Adipocyte (in vitro differentiated cells): Measurements from ENCODE around the gene AHNAK2.
"Not testable (repeated sequence)": the region's sequence is repeated elsewhere in the genome, so short reads cannot be mapped to it uniquely, and the experiment has no call there.

Source experiments
- DNase-seq: peaks from one replicate; pipeline ENCODE4 v3.0.0-alpha.2; 2015; ENCODE audit warnings: low read depth
- H3K27me3 ChIP-seq: replicated peaks from 2 replicates; pipeline ENCODE4 v1.7.0; 2013; ENCODE audit warnings: mild to moderate bottlenecking, low read length, moderate library complexity; ENCODE audit not compliant: control insufficient read depth, insufficient read depth
- H3K36me3 ChIP-seq: 2 replicates; pipeline ENCODE4 v1.7.0; 2013; ENCODE audit warnings: low read length, mild to moderate bottlenecking, moderate library complexity; ENCODE audit not compliant: control insufficient read depth, insufficient read depth, severe bottlenecking
- H3K4me1 ChIP-seq: 2 replicates; pipeline ENCODE4 v1.7.0; 2013; ENCODE audit warnings: mild to moderate bottlenecking, low read length, moderate library complexity; ENCODE audit not compliant: control insufficient read depth, insufficient read depth
- H3K4me3 ChIP-seq: 2 replicates; pipeline ENCODE4 v1.7.0; 2013; ENCODE audit warnings: mild to moderate bottlenecking, low read length, moderate library complexity
- H3K9ac ChIP-seq: 2 replicates; pipeline ENCODE4 v1.7.0; 2013; ENCODE audit warnings: mild to moderate bottlenecking, low read length, moderate library complexity
- H3K9me3 ChIP-seq: 2 replicates; pipeline ENCODE4 v1.7.0; 2013; ENCODE audit warnings: mild to moderate bottlenecking, low read length, moderate library complexity; ENCODE audit not compliant: control insufficient read depth

The AHNAK2 gene

GRCh38 chr14:104977681-104978653, at the start of gene AHNAK2:
Gene AHNAK2, minus strand, starts transcription at chr14:104978374. Its CDS starts 137 bp downstream, at chr14:104978237.
- Histone ChIP-seq H3K4me1 (peaks cover 31% of the 10 kb centered on the region), H3K27me3 (peaks cover 4% of the 10 kb centered on the region), H3K4me3 (peak within 1 kb of the TSS; percentile 78), H3K36me3 (no peaks in the 10 kb centered on the region), H3K9ac (peak within 1 kb of the TSS; percentile 68), H3K9me3 (no peaks in the 10 kb centered on the region)
- peak; percentile 88 for DNase-seq

DNA sequence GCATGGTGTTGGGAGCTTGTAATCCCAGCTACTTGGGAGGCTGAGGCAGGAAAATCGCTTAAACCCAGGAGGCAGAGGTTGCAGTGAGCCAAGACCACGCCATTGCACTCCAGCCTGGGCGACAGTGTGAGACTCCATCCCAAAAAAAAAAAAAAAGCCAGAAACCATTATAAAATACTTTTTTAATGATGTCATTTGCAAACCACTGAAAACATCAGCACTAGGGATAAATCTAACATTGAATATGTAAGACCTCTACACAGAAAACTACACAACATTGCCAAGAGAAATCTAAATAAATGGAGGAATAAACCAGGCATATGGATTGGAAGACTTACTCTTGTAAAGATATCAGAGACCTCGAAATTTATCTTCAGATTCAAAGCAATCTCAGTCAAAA, 49.5 kb upstream of the AHNAK2 start:
- H3K4me3 ChIP-seq, H3K9me3 ChIP-seq, H3K9ac ChIP-seq, H3K36me3 ChIP-seq, H3K27me3 ChIP-seq, DNase-seq: not testable (repeated sequence)
- H3K4me1 ChIP-seq, result peaks cover 30% of the 10 kb centered on the region

DNA sequence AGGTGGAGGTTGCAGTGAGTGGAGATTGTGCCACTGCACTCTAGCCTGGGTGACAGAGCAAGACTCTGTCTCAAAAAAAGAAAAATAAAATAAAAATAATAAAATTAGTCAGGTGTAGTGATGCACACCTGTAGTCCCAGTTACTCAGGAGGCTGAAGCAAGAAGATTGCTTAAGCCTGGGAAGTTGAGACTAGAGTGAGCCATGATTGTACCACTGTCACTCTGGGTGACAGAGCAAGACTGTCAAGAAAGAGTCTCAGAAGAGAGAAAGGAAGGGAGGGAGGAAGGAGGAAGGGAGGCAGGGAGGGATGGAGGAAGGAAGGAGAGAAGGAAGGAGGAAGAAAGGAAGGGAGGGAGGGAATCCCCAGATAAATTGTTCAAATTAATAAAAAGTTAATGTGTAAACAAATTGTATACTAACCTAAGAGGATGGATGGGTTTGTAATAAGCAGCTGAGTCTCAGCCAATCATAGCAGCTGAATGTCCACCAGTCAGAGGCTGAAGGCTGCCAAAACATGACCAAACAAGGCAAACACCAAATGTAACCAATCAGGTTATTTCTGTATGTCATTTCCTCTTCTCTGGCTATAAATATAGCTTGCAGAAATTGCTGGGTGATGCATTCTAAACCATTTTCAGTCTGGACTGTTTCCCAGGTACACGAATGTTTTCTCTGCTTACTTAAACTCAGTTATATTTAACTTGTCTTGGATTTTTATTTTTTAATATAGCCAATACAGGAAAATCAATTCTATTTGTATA, 48.8 kb upstream of the AHNAK2 start:
- Histone ChIP-seq H3K36me3 (no peaks in the 10 kb centered on the region), H3K4me3 (no peak overlapping the region), H3K9ac (no peak overlapping the region), H3K9me3 (no peaks in the 10 kb centered on the region), H3K4me1 (peaks cover 34% of the 10 kb centered on the region), H3K27me3 (no peaks in the 10 kb centered on the region)
- DNase-seq, result no peak

GRCh38 chr14:105026033-105026785, 48.0 kb upstream of the AHNAK2 start:
- no peaks in the 10 kb centered on the region for H3K36me3 ChIP-seq
- H3K4me3 ChIP-seq, result no peak overlapping the region
- H3K9ac ChIP-seq, result no peak overlapping the region
- H3K27me3 ChIP-seq, result no peaks in the 10 kb centered on the region
- H3K9me3 ChIP-seq, result no peaks in the 10 kb centered on the region
- peaks cover 40% of the 10 kb centered on the region for H3K4me1 ChIP-seq
- no peak for DNase-seq

DNA sequence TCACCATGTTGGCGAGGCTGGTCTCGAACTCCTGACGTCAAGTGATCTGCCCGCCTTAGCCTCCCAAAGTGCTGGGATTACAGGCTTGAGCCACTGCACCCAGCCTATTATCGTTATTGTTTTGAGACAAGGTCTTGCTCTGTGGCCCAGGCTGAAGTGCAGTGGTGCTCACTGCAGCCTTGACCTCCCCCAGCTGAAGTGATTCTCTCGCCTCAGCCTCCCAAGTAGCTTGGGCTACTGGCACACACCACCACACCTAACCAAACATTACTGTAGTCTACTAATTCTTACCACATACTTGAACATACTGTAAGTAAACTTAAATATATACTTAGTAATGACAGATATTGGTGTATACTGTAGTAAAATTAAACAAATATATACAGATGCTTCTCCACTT, 47.3 kb upstream of the AHNAK2 start:
- Histone ChIP-seq H3K4me3 (no peak overlapping the region), H3K9me3 (no peaks in the 10 kb centered on the region), H3K9ac (no peak overlapping the region), H3K27me3 (no peaks in the 10 kb centered on the region), H3K4me1 (peaks cover 40% of the 10 kb centered on the region), H3K36me3 (no peaks in the 10 kb centered on the region)
- no peak for DNase-seq

DNA sequence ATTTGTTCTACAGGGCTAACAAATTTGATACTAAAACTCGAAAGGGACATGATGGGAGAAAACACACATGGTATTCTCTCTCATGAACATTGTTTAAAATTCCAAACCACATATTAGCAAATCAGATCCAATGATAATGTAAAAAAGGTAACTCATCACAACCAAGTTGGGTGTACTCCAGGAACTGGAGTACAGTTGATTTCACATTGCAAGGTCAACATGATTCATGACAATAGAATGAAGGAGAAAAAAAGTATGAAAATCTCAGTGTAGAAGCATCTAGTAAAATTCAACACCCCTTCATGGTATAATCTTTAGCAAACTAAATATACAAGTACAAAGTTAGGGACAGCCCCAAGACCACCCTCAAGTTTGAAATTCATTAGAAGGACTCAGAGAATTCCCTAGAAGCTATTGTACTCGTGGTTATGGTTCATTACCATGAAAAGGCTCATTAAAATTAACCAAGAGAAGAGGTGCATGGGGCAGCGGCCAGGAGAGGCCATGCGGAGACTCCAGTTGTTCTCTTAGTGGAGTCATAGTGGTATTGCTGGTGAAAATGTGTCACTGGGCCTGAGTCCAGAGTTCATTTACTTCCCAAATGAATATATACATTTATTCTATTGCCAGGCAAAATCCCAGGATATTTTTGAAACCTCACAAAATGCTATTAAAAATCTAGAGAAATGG, 45.8 kb upstream of the AHNAK2 start:
- peak overlapping the region; percentile 53 for H3K4me3 ChIP-seq
- DNase-seq, result peak; percentile 49
- peaks cover 51% of the 10 kb centered on the region for H3K4me1 ChIP-seq
- H3K9ac ChIP-seq, result peak overlapping the region; percentile 47
- no peaks in the 10 kb centered on the region for H3K9me3 ChIP-seq
- H3K36me3 ChIP-seq, result no peaks in the 10 kb centered on the region
- H3K27me3 ChIP-seq, result no peaks in the 10 kb centered on the region

DNA sequence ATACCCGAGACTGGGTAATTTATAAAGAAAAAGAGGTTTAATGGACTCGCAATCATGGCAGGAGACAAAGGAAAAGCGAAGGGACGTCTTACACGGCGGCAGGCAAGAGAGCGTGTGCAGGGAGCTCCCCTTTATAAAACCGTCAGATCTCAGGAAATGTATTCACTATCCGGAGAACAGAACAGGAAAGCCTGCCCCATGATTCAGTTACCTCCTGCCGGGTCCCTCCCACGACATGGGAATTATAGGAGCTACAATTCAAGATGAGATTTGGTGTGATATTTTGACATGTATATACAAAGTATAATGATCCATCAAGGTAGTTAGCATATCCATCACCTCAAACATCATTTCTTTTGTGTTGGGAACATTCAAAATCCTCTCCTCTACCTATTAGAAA, 45.0 kb upstream of the AHNAK2 start:
- peak overlapping the region; percentile 15 for H3K9ac ChIP-seq
- no peak for DNase-seq
- no peaks in the 10 kb centered on the region for H3K27me3 ChIP-seq
- H3K4me1 ChIP-seq, result peaks cover 51% of the 10 kb centered on the region
- no peaks in the 10 kb centered on the region for H3K9me3 ChIP-seq
- H3K36me3 ChIP-seq, result no peaks in the 10 kb centered on the region
- H3K4me3 ChIP-seq, result no peak overlapping the region

- no peaks in the 10 kb centered on the region for H3K27me3 ChIP-seq
Measured at GRCh38 chr14:105022276-105022670, 44.1 kb upstream of the AHNAK2 start.

DNA sequence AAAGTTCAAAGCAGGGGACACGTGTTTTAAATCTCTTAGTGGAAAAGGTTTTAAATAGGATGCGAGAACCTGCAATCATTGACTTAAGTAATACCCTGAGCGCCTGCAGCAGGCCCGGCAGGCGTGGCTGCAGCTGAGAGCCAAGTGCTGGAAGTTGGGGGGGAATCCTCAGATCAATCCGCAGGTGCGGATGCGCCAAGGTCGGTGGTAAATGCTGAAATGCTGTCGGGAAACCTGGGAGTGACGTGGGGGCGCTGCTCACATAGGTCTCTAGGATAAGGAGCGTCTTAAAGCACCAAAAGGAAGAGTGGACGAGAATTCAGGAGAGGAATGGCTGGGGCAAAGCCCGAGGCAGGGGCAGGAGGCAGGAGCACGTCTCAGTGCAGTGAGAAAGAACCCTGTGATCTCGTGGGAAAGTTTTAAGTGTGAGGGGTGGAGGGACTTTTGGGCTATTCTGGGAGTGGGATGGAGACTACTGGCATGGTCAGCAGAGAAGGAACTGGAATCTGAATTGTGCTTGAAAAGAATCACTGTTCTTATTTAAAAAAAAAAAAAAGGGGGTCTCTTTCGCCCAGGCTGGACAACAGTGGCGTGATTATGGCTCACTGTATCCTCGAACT, 43.6 kb upstream of the AHNAK2 start:
- peak; percentile 47 for DNase-seq
- no peaks in the 10 kb centered on the region for H3K36me3 ChIP-seq
- peak overlapping the region; percentile 98 for H3K9ac ChIP-seq
- no peaks in the 10 kb centered on the region for H3K9me3 ChIP-seq
- H3K4me3 ChIP-seq, result peak overlapping the region; percentile 97
- H3K27me3 ChIP-seq, result no peaks in the 10 kb centered on the region
- peaks cover 44% of the 10 kb centered on the region for H3K4me1 ChIP-seq

More at GRCh38 chr14:105022276-105022670, 44.1 kb upstream of the AHNAK2 start:
- no peak for DNase-seq
- Histone ChIP-seq H3K9me3 (no peaks in the 10 kb centered on the region), H3K36me3 (no peaks in the 10 kb centered on the region), H3K4me3 (peak overlapping the region; percentile 97), H3K4me1 (peaks cover 43% of the 10 kb centered on the region), H3K9ac (peak overlapping the region; percentile 98)
